ENCODE measurements around the gene C1orf21.

DNA sequence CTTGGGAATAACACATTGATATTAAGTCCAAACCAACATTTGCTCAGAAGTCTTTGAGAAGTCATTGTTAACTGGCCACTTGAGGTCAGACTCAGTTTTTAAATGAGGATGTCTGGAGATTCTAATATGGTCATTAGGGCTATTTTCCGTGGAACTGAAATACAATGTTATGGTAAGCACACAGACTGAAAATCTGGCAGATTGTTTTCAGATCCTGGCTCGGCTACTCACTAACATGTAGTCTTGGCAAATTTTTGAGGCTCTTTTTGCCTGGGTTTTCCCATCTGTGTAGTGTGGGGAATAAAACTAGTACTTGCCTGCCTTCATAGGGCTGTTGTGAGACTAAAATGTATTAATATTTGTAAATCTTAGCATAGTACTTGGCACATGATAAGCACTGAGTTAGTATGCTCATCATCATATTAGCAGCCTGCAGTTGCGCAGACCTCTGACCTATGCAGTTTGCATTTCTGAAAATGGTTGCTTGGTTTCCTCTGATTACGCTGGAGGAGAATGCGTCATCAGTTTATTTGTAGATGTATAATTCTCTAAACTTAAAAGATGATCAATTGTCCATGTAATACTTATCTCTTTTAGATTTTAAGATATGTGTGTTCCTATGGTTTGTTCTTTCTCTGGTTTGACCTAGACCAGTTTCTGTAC is 100.8 kb downstream of the C1orf21 start:
- TF ChIP-seq POLR2A (IDR thresholded peaks at IDR 0.05; ENCODE audit: low read length) (no peak), GATA1 (IDR thresholded peaks at IDR 0.05; ENCODE audit: low read depth, low read length) (no peak)
